Measurements from ENCODE around the gene ADAR.
"Not testable (repeated sequence)": the region's sequence is repeated elsewhere in the genome, so short reads cannot be mapped to it uniquely, and the experiment has no call there.

The ADAR gene

GRCh38 chr1:154607609-154608396, at the start of gene ADAR:
Gene ADAR, minus strand, starts transcription at chr1:154608186. Its CDS starts 180 bp downstream, at chr1:154608006.
- Histone ChIP-seq H4K20me1 (peaks cover 84% of the 10 kb centered on the region), H3K4me2 (peak within 1 kb of the TSS; percentile 92), H3K4me1 (peaks cover 77% of the 10 kb centered on the region), H3K4me3 (peak within 1 kb of the TSS; percentile 91), H3K9me3 (no peaks in the 10 kb centered on the region), H3K9ac (peak within 1 kb of the TSS; percentile 97), H3K27ac (peak within 1 kb of the TSS; percentile 96), H3K36me3 (peaks cover 37% of the 10 kb centered on the region), H3K27me3 (no peaks in the 10 kb centered on the region)
- TF ChIP-seq Cebpa-rat (IDR thresholded peaks at IDR 0.05): peak; percentile 94

GRCh38 chr1:154657556-154657955, 49.6 kb upstream of the ADAR start:
- Histone ChIP-seq H4K20me1 (no peaks in the 10 kb centered on the region), H3K9ac (no peak overlapping the region), H3K4me1 (no peaks in the 10 kb centered on the region), H3K27ac (no peak overlapping the region), H3K4me3 (no peak overlapping the region), H3K9me3 (0 out of 2 replicates have a peak, but pooled peaks cover 5% of the 10 kb centered on the region), H3K4me2 (no peak overlapping the region), H3K27me3 (no peaks in the 10 kb centered on the region), H3K36me3 (no peaks in the 10 kb centered on the region)
- no peak for TF ChIP-seq Cebpa-rat (IDR thresholded peaks at IDR 0.05)

GRCh38 chr1:154652893-154653292, 44.9 kb upstream of the ADAR start:
- no peaks in the 10 kb centered on the region for H4K20me1 ChIP-seq
- 0 out of 2 replicates have a peak, but pooled peaks cover 5% of the 10 kb centered on the region for H3K9me3 ChIP-seq
- no peak overlapping the region for H3K9ac ChIP-seq
- H3K36me3 ChIP-seq: no peaks in the 10 kb centered on the region
- TF ChIP-seq Cebpa-rat (IDR thresholded peaks at IDR 0.05): no peak
- H3K4me3 ChIP-seq: no peak overlapping the region
- H3K27me3 ChIP-seq: no peaks in the 10 kb centered on the region
- no peaks in the 10 kb centered on the region for H3K4me1 ChIP-seq
- H3K27ac ChIP-seq: no peak overlapping the region
- H3K4me2 ChIP-seq: no peak overlapping the region

GRCh38 chr1:154644724-154645123, 36.7 kb upstream of the ADAR start:
- not testable (repeated sequence) for H3K9ac ChIP-seq, H3K4me2 ChIP-seq, H3K27ac ChIP-seq, H3K27me3 ChIP-seq, H4K20me1 ChIP-seq, H3K36me3 ChIP-seq, H3K9me3 ChIP-seq, H3K4me3 ChIP-seq, H3K4me1 ChIP-seq

GRCh38 chr1:154641534-154641933, 33.5 kb upstream of the ADAR start:
- Histone ChIP-seq H3K27me3 (no peaks in the 10 kb centered on the region), H3K9ac (no peak overlapping the region), H3K4me2 (no peak overlapping the region), H3K4me1 (no peaks in the 10 kb centered on the region), H3K4me3 (no peak overlapping the region), H4K20me1 (no peaks in the 10 kb centered on the region), H3K27ac (no peak overlapping the region), H3K36me3 (no peaks in the 10 kb centered on the region), H3K9me3 (peaks cover 20% of the 10 kb centered on the region)
- TF ChIP-seq Cebpa-rat (IDR thresholded peaks at IDR 0.05): no peak

GRCh38 chr1:154639876-154640275, 31.9 kb upstream of the ADAR start:
- Histone ChIP-seq H3K4me2 (no peak overlapping the region), H3K27ac (no peak overlapping the region), H4K20me1 (no peaks in the 10 kb centered on the region), H3K27me3 (no peaks in the 10 kb centered on the region), H3K4me3 (no peak overlapping the region), H3K9me3 (peaks cover 20% of the 10 kb centered on the region), H3K4me1 (no peaks in the 10 kb centered on the region), H3K9ac (no peak overlapping the region), H3K36me3 (no peaks in the 10 kb centered on the region)
- TF ChIP-seq Cebpa-rat (IDR thresholded peaks at IDR 0.05): no peak

GRCh38 chr1:154635171-154635570, 27.2 kb upstream of the ADAR start:
- no peak overlapping the region for H3K27ac ChIP-seq
- H3K9ac ChIP-seq: no peak overlapping the region
- H3K4me2 ChIP-seq: no peak overlapping the region
- H3K9me3 ChIP-seq: peaks cover 20% of the 10 kb centered on the region
- H4K20me1 ChIP-seq: no peaks in the 10 kb centered on the region
- no peaks in the 10 kb centered on the region for H3K4me1 ChIP-seq
- no peaks in the 10 kb centered on the region for H3K27me3 ChIP-seq
- no peak overlapping the region for H3K4me3 ChIP-seq
- no peaks in the 10 kb centered on the region for H3K36me3 ChIP-seq
- no peak for TF ChIP-seq Cebpa-rat (IDR thresholded peaks at IDR 0.05)

GRCh38 chr1:154629675-154630073, 21.7 kb upstream of the ADAR start:
- H3K27me3 ChIP-seq: no peaks in the 10 kb centered on the region

GRCh38 chr1:154629061-154629674, 21.2 kb upstream of the ADAR start:
- Histone ChIP-seq H3K4me3 (no peak overlapping the region), H3K27me3 (no peaks in the 10 kb centered on the region), H3K27ac (no peak overlapping the region), H3K4me2 (no peak overlapping the region), H3K4me1 (peaks cover 19% of the 10 kb centered on the region), H3K36me3 (peaks cover 13% of the 10 kb centered on the region), H4K20me1 (peaks cover 30% of the 10 kb centered on the region), H3K9ac (no peak overlapping the region), H3K9me3 (peaks cover 12% of the 10 kb centered on the region; the same call in 1 of the 2 replicates)
- TF ChIP-seq Cebpa-rat (IDR thresholded peaks at IDR 0.05): no peak

More at GRCh38 chr1:154629675-154630073, 21.7 kb upstream of the ADAR start:
- no peak overlapping the region for H3K27ac ChIP-seq
- no peak overlapping the region for H3K4me3 ChIP-seq
- peaks cover 25% of the 10 kb centered on the region for H4K20me1 ChIP-seq
- no peak overlapping the region for H3K9ac ChIP-seq
- no peak overlapping the region for H3K4me2 ChIP-seq
- no peak for TF ChIP-seq Cebpa-rat (IDR thresholded peaks at IDR 0.05)
- H3K9me3 ChIP-seq: peaks cover 12% of the 10 kb centered on the region; the same call in 1 of the 2 replicates
- H3K4me1 ChIP-seq: peaks cover 18% of the 10 kb centered on the region
- H3K36me3 ChIP-seq: peaks cover 9% of the 10 kb centered on the region

- Histone ChIP-seq H3K27me3 (no peaks in the 10 kb centered on the region), H3K4me1 (peaks cover 30% of the 10 kb centered on the region), H3K4me2 (peak overlapping the region; percentile 70), H3K36me3 (peaks cover 24% of the 10 kb centered on the region), H3K9me3 (peaks cover 12% of the 10 kb centered on the region; the same call in 1 of the 2 replicates), H3K4me3 (peak overlapping the region; percentile 84), H3K9ac (peak overlapping the region; percentile 94), H4K20me1 (peaks cover 41% of the 10 kb centered on the region), H3K27ac (peak overlapping the region; percentile 92)
- no peak for TF ChIP-seq Cebpa-rat (IDR thresholded peaks at IDR 0.05)
Observed at GRCh38 chr1:154628121-154628405, 20.1 kb upstream of the ADAR start.
